OCI-LY7 (cell line): ENCODE data around the gene ACOXL. TPM values are rescaled to one million over a fixed set of nuclear protein-coding genes. Genes with fewer than 3 reads are reported as not detected.

Experiments used
- BruUV-seq: library from RNA; stranded (reverse); fragments of 400-500 nt; replicated peaks from 2 replicates; lab custom pipeline; 2021; lab: Mats Ljungman, UMichigan
- CTCF ChIA-PET: fragments of 300-600 bp; sonication (Branson Sonifier 250); formaldehyde crosslinking; loops from one replicate; lab custom pipeline; 2022; ENCODE audit warnings: antibody characterized with exemption; ENCODE audit not compliant: unreplicated experiment; lab: Charles Lee
- POLR2A ChIA-PET: fragments of 300-600 bp; sonication (Branson Sonifier 250); formaldehyde crosslinking; loops from one replicate; lab custom pipeline; 2022; ENCODE audit warnings: antibody characterized with exemption; lab: Charles Lee
- DNase-seq: peaks from one replicate; pipeline ENCODE4 v3.0.0-alpha.2; 2015; ENCODE audit warnings: low spot score
- H2AFZ ChIP-seq: fragments of 200-600 bp; sonication (generic), shearing (Covaris generic); 2 replicates; pipeline ENCODE4 v1.6.1; 2014; ENCODE audit warnings: mild to moderate bottlenecking, antibody characterized with exemption, low read length, moderate library complexity
- H3K27ac ChIP-seq: fragments of 200-600 bp; sonication (generic); 2 replicates; pipeline ENCODE4 v1.5.1; 2014; ENCODE audit warnings: mixed run types, low read depth, mild to moderate bottlenecking, moderate library complexity, low read length, inconsistent platforms; ENCODE audit not compliant: poor library complexity, severe bottlenecking
- H3K36me3 ChIP-seq: fragments of 200-600 bp; sonication (generic); 2 replicates; pipeline ENCODE4 v1.6.1; 2014; ENCODE audit warnings: mild to moderate bottlenecking, antibody characterized with exemption, low read length, moderate library complexity, mixed read lengths; ENCODE audit not compliant: insufficient read depth
- H3K4me1 ChIP-seq: fragments of 200-600 bp; sonication (generic); 2 replicates; pipeline ENCODE4 v1.5.1; 2014; ENCODE audit warnings: mild to moderate bottlenecking, low read length; ENCODE audit not compliant: insufficient read depth, poor library complexity, severe bottlenecking
- H3K4me2 ChIP-seq: fragments of 200-600 bp; sonication (generic); 2 replicates; pipeline ENCODE4 v1.6.1; 2014; ENCODE audit warnings: mild to moderate bottlenecking, low read length
- H3K4me3 ChIP-seq: fragments of 200-600 bp; sonication (generic); 2 replicates; pipeline ENCODE4 v1.5.1; 2014; ENCODE audit warnings: mild to moderate bottlenecking, low read depth, low read length; ENCODE audit not compliant: poor library complexity, severe bottlenecking
- H3K79me2 ChIP-seq: fragments of 200-600 bp; sonication (generic); 2 replicates; pipeline ENCODE4 v1.6.1; 2016; ENCODE audit warnings: low read depth, mild to moderate bottlenecking, low read length, moderate library complexity, mixed read lengths; ENCODE audit not compliant: insufficient read depth
- H3K9me2 ChIP-seq: fragments of 200-600 bp; sonication (generic); 2 replicates; pipeline ENCODE4 v1.6.1; 2016; ENCODE audit warnings: mild to moderate bottlenecking, low read length, mixed read lengths; ENCODE audit not compliant: insufficient read depth
- H3K9me3 ChIP-seq: fragments of 200-600 bp; sonication (generic); 2 replicates; pipeline ENCODE4 v1.6.1; 2014; ENCODE audit warnings: mild to moderate bottlenecking, mixed run types, low read length, mixed read lengths
- H4K20me1 ChIP-seq: fragments of 200-600 bp; sonication (generic); 2 replicates; pipeline ENCODE4 v1.6.1; 2014; ENCODE audit warnings: mild to moderate bottlenecking, antibody characterized with exemption, low read length, moderate library complexity, mixed read lengths; ENCODE audit not compliant: insufficient read depth
- CTCF ChIP-seq: fragments of 200-600 bp; sonication (generic); conservative IDR thresholded peaks from 2 replicates; pipeline ENCODE4 v1.5.1; 2014; ENCODE audit warnings: mild to moderate bottlenecking, antibody characterized with exemption, low read length, moderate library complexity, mixed read lengths
- EZH2phosphoT487 ChIP-seq: fragments of 200-600 bp; sonication (generic); IDR thresholded peaks from 2 replicates; pipeline ENCODE4 v1.6.1; 2018; ENCODE audit warnings: low read depth, borderline replicate concordance, mild to moderate bottlenecking, mixed run types, antibody characterized with exemption, low read length, moderate library complexity, mixed read lengths
- intact Hi-C: fragments of 100-400 bp; cut with micrococcal nuclease; formaldehyde crosslinking; loops from one replicate; pipeline ENCODE4 v1.10.0; 2022; ENCODE audit not compliant: unreplicated experiment
- total RNA-seq, 2 experiments: library from RNA; depleted of rRNA in 1 of 2; stranded (reverse); fragments of >200 nt in 1 of 2; shearing (Covaris generic) in 1 of 2; gene quantifications; 2 replicates each; pipeline ENCODE4 v1.2.3, GENCODE V29; 2014 to 2022

ACOXL gene
- total RNA-seq, 2 experiments from 2014 or later, result 1.4 TPM; not detected in 1

- POLR2A ChIA-PET, result interaction anchor here (0.6 to 3.0 kb wide), 6 partner anchors 9 to 962 kb away, joined by 3 to 10 read pairs (median 7); no protein-coding TSS in a partner anchor
Measured at GRCh38 chr2:111058264-111058663, 325.9 kb downstream of the ACOXL start.

GRCh38 chr2:111061191-111061590, 328.8 kb downstream of the ACOXL start:
- Histone ChIP-seq H3K4me1 (peaks cover 55% of the 10 kb centered on the region), H2AFZ (no peak overlapping the region), H3K9me2 (no peaks in the 10 kb centered on the region), H3K27ac (no peak overlapping the region), H3K9me3 (peaks cover 31% of the 10 kb centered on the region), H3K36me3 (peaks cover 14% of the 10 kb centered on the region; the same call in 1 of the 2 replicates), H3K4me3 (no peak overlapping the region), H3K79me2 (no peaks in the 10 kb centered on the region), H4K20me1 (no peaks in the 10 kb centered on the region), H3K4me2 (no peak overlapping the region)
- no TSS peak for BruUV-seq
- no peak for DNase-seq
- ChIA-PET CTCF (interaction anchor here (0.5 kb wide), 1 partner anchor 9 kb away, joined by 3 read pairs; no protein-coding TSS in a partner anchor), POLR2A (interaction anchor here (1.0 kb wide), 1 partner anchor 168 kb away, joined by 3 read pairs; no protein-coding TSS in a partner anchor)
- TF ChIP-seq CTCF, result no peak
- TF ChIP-seq EZH2phosphoT487, result no peak
- intact Hi-C loops, result no loop called here

More at GRCh38 chr2:111058264-111058663, 325.9 kb downstream of the ACOXL start:
- intact Hi-C loops, result loop anchor here (5.0 kb wide), 1 partner anchor 649 kb away; no protein-coding TSS in a partner anchor
- Histone ChIP-seq H3K9me2 (no peaks in the 10 kb centered on the region), H3K4me2 (peak overlapping the region; percentile 54), H3K9me3 (peaks cover 31% of the 10 kb centered on the region), H3K27ac (peak overlapping the region; percentile 87), H3K36me3 (peaks cover 14% of the 10 kb centered on the region; the same call in 1 of the 2 replicates), H3K79me2 (no peaks in the 10 kb centered on the region), H3K4me1 (peaks cover 77% of the 10 kb centered on the region), H2AFZ (peak overlapping the region; percentile 60; the same call in 1 of the 2 replicates), H3K4me3 (peak overlapping the region; percentile 31), H4K20me1 (no peaks in the 10 kb centered on the region)
- BruUV-seq, result no TSS peak
- TF ChIP-seq CTCF (no peak), EZH2phosphoT487 (no peak)
- peak; percentile 40 for DNase-seq
- CTCF ChIA-PET, result interaction anchor here (1.3 kb wide), 1 partner anchor 19 kb away, joined by 4 read pairs; no protein-coding TSS in a partner anchor

GRCh38 chr2:111062417-111062816, 330.0 kb downstream of the ACOXL start:
- 0 out of 2 replicates have a peak, but pooled peaks cover 3% of the 10 kb centered on the region for H3K9me2 ChIP-seq
- H3K4me3 ChIP-seq, result no peak overlapping the region
- no peak overlapping the region for H3K27ac ChIP-seq
- ChIA-PET POLR2A (interaction anchor here (0.7 to 2.3 kb wide), 3 partner anchors 8 to 13 kb away, joined by 3 to 6 read pairs (median 6); no protein-coding TSS in a partner anchor), CTCF (no interaction called here)
- H4K20me1 ChIP-seq, result no peaks in the 10 kb centered on the region
- BruUV-seq, result no TSS peak
- peaks cover 47% of the 10 kb centered on the region for H3K4me1 ChIP-seq
- intact Hi-C loops, result no loop called here
- peaks cover 14% of the 10 kb centered on the region; the same call in 1 of the 2 replicates for H3K36me3 ChIP-seq
- no peaks in the 10 kb centered on the region for H3K79me2 ChIP-seq
- no peak for DNase-seq
- peak overlapping the region; percentile 42 for H3K4me2 ChIP-seq
- TF ChIP-seq CTCF (no peak), EZH2phosphoT487 (no peak)
- H2AFZ ChIP-seq, result peak overlapping the region; percentile 50; the same call in 1 of the 2 replicates
- peaks cover 31% of the 10 kb centered on the region for H3K9me3 ChIP-seq
